Upper lobe of right lung (tissue), 1 donor: ENCODE measurements around the gene MPP7. TPM values are rescaled to one million over a fixed set of nuclear protein-coding genes. Genes with fewer than 3 reads are reported as not detected.

Source experiments
- ATAC-seq: fragments of 200-7000 bp; cut with Tn5 transposase; one replicate; pipeline ENCODE4 v1.9.1; 2020; ENCODE audit warnings: mild to moderate bottlenecking, moderate library complexity
- DNase-seq: peaks from one replicate; pipeline ENCODE4 v3.0.0-alpha.2; 2020
- H3K27ac ChIP-seq: fragments of 200-600 bp; one replicate; pipeline ENCODE4 v1.8.0; 2022
- H3K27me3 ChIP-seq: fragments of 200-600 bp; one replicate; pipeline ENCODE4 v1.8.0; 2022; ENCODE audit warnings: mild to moderate bottlenecking
- H3K36me3 ChIP-seq: fragments of 200-600 bp; one replicate; pipeline ENCODE4 v1.8.0; 2022
- H3K4me1 ChIP-seq: fragments of 200-600 bp; one replicate; pipeline ENCODE4 v1.8.0; 2022
- H3K4me3 ChIP-seq: fragments of 200-600 bp; one replicate; pipeline ENCODE4 v1.8.0; 2022; ENCODE audit warnings: mild to moderate bottlenecking
- H3K9me3 ChIP-seq: fragments of 200-600 bp; one replicate; pipeline ENCODE4 v1.8.0; 2022
- CTCF ChIP-seq: fragments of 200-600 bp; IDR thresholded peaks from one replicate; pipeline ENCODE4 v1.8.0; 2022; ENCODE audit warnings: antibody characterized with exemption
- intact Hi-C: fragments of 100-400 bp; cut with DNase I; formaldehyde crosslinking; loops from one replicate; pipeline ENCODE4 v1.11.0; 2022
- total RNA-seq: library from RNA; stranded (reverse); fragmentation: NEBNext Ultra II Directional; extraction: Animal tissue kit (Norgen Biotek cat#: 25700); gene quantifications from one replicate; pipeline ENCODE4 v1.2.1, GENCODE V29; 2021
- donor health status: DM: no; HTN: yes; CAD: no; lungs with severe emphysema.

The MPP7 gene
- total RNA-seq, 1 donor from 2014 or later, result 36.8 TPM

DNA sequence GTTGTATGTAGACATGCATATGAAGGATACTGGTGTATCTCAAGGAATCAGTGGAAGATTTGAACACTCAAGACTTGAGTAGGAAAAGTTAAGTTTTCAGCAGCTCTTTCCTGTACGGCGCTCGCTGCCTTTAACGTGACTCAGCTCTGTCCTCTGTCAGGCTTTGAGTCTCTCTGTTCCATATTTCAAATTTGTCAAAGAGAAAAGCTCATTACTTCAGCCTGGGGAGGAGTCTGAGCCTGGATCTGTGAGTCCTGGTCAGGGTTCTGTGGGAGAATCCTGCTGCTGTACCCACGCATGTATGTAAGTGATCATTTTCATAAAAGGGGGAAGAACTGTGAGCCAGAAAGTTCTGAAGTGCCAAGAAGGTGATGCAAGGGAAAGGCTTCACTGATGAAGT is 13.8 kb upstream of the MPP7 start:
- Histone ChIP-seq H3K9me3 (no peaks in the 10 kb centered on the region), H3K27ac (no peak overlapping the region), H3K36me3 (no peaks in the 10 kb centered on the region), H3K4me3 (no peak overlapping the region), H3K27me3 (no peaks in the 10 kb centered on the region), H3K4me1 (no peaks in the 10 kb centered on the region)
- no peak for TF ChIP-seq CTCF
- ATAC-seq (no peak), DNase-seq (no peak)
- intact Hi-C loops, result no loop called here

DNA sequence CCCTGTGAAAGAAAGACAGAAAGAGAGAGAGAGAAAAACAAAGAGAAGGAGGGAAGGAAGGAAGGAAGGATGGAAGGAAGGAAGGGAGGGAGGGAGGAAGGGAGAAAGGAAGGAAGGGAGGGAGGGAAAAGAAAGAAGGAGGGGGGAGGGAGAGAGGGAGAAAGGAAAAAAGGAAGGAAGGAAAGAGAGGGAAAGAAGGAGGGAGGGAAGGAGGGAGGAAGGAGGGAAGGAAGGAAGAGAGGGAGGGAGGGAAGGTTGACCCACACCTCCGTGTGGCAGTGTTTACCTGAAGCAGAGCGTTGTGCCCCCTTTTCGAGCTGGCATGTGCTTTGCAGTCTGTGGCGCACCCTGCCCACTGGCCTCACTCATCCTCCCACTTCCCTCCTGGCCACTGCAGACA is 12.3 kb upstream of the MPP7 start:
- intact Hi-C loops, result no loop called here
- no peak for ATAC-seq

DNA sequence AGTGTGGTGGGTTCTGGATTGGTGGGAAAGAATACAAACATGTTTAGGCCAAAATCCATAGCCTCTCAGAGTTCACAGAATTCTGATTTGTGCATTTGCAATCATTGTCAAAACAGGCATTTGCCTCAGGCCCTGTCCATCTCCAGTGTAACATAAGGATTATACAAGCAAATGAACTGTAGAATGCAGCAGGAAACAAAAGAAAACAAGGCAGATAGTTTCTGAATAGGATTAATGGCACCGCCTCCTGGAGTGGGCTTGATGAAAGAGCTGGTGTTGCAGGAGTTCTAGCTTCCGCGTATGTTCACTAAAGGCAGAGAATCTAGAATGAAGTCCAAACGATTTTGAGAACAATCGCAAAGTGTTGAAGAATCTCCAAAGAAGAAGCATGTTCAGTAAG is 11.3 kb upstream of the MPP7 start:
- ATAC-seq (no peak), DNase-seq (no peak)
- H3K36me3 ChIP-seq, result no peaks in the 10 kb centered on the region
- no peaks in the 10 kb centered on the region for H3K27me3 ChIP-seq
- intact Hi-C loops, result no loop called here
- no peak overlapping the region for H3K4me3 ChIP-seq
- H3K9me3 ChIP-seq, result no peaks in the 10 kb centered on the region
- H3K27ac ChIP-seq, result no peak overlapping the region
- no peak for TF ChIP-seq CTCF
- no peaks in the 10 kb centered on the region for H3K4me1 ChIP-seq

More for the DNA sequence above, 12.3 kb upstream of the MPP7 start:
- Histone ChIP-seq H3K9me3 (no peaks in the 10 kb centered on the region), H3K36me3 (no peaks in the 10 kb centered on the region), H3K4me1 (no peaks in the 10 kb centered on the region), H3K27ac (no peak overlapping the region), H3K4me3 (no peak overlapping the region), H3K27me3 (no peaks in the 10 kb centered on the region)
- no peak for DNase-seq
- TF ChIP-seq CTCF, result no peak

GRCh38 chr10:28312572-28312971 is 9.7 kb upstream of the MPP7 start:
- DNase-seq, result no peak

GRCh38 chr10:28311104-28311503 is 8.2 kb upstream of the MPP7 start:
- Histone ChIP-seq H3K27ac (no peak overlapping the region), H3K27me3 (no peaks in the 10 kb centered on the region), H3K4me1 (peaks cover 5% of the 10 kb centered on the region), H3K36me3 (no peaks in the 10 kb centered on the region), H3K4me3 (no peak overlapping the region), H3K9me3 (no peaks in the 10 kb centered on the region)
- TF ChIP-seq CTCF, result no peak
- ATAC-seq (no peak), DNase-seq (no peak)
- intact Hi-C loops, result no loop called here

More at GRCh38 chr10:28312572-28312971, 9.7 kb upstream of the MPP7 start:
- no peak for ATAC-seq
- Histone ChIP-seq H3K27me3 (no peaks in the 10 kb centered on the region), H3K4me3 (no peak overlapping the region), H3K4me1 (peaks cover 3% of the 10 kb centered on the region), H3K36me3 (no peaks in the 10 kb centered on the region), H3K27ac (no peak overlapping the region), H3K9me3 (no peaks in the 10 kb centered on the region)
- no peak for TF ChIP-seq CTCF
- intact Hi-C loops, result no loop called here

- Histone ChIP-seq H3K4me1 (peaks cover 13% of the 10 kb centered on the region), H3K27me3 (no peaks in the 10 kb centered on the region), H3K9me3 (no peaks in the 10 kb centered on the region), H3K27ac (no peak overlapping the region), H3K4me3 (no peak overlapping the region), H3K36me3 (no peaks in the 10 kb centered on the region)
- no peak for TF ChIP-seq CTCF
- DNase-seq (no peak), ATAC-seq (no peak)
- intact Hi-C loops, result no loop called here
Measured at GRCh38 chr10:28307267-28307666, 4.4 kb upstream of the MPP7 start.
